K562 (cell line): ENCODE data around the gene SRCAP. TPM values are rescaled to one million over a fixed set of nuclear protein-coding genes. Genes with fewer than 3 reads are reported as not detected.

Experiments
- CHD2 ChIP-seq: IDR thresholded peaks from 2 replicates; pipeline ENCODE4 v1.6.1; 2011; ENCODE audit warnings: low read depth, low read length
- HDAC1 ChIP-seq, 2 experiments: fragments of 450-650 bp; IDR thresholded peaks; 2 replicates each; pipeline ENCODE4 v1.6.1; 2016 to 2017; ENCODE audit warnings: inconsistent platforms in 1 of 2, mild to moderate bottlenecking in 1 of 2, moderate library complexity in 1 of 2
- HMGN3 ChIP-seq: IDR thresholded peaks from 2 replicates; pipeline ENCODE4 v1.6.1; 2011; ENCODE audit warnings: borderline replicate concordance, low read depth, mild to moderate bottlenecking, mixed read lengths, low read length; ENCODE audit not compliant: insufficient read length; ENCODE audit errors: extremely low read depth
- L3MBTL2 ChIP-seq: fragments of 450-650 bp; IDR thresholded peaks from 2 replicates; pipeline ENCODE4 v1.6.1; 2016; ENCODE audit warnings: mild to moderate bottlenecking, moderate library complexity
- NR3C1 ChIP-seq: sonication (generic); formaldehyde crosslinking; IDR thresholded peaks from 2 replicates; pipeline ENCODE4 v1.8.1; 2022; ENCODE audit warnings: missing genetic modification reagents
- NRF1 ChIP-seq, 2 experiments: fragments of 450-650 bp; IDR thresholded peaks in 1 of 2; conservative IDR thresholded peaks in 1 of 2; 2 replicates each; pipeline ENCODE4 v1.6.1; 2014; ENCODE audit warnings: mild to moderate bottlenecking in 2 of 2
- POLR2G ChIP-seq: fragments of 200-400 bp; formaldehyde crosslinking; IDR thresholded peaks from 2 replicates; pipeline ENCODE4 v1.6.1; 2017; ENCODE audit warnings: low read depth, mild to moderate bottlenecking, antibody characterized with exemption, low read length, moderate library complexity
- RB1 ChIP-seq: fragments of 450-650 bp; IDR thresholded peaks from 2 replicates; pipeline ENCODE4 v1.6.1; 2017; ENCODE audit warnings: low read depth, mild to moderate bottlenecking
- RBBP5 ChIP-seq: fragments of 200-600 bp; sonication (generic); IDR thresholded peaks from 2 replicates; pipeline ENCODE4 v1.6.1; 2012; ENCODE audit warnings: borderline replicate concordance, mild to moderate bottlenecking, low read length, control low read depth, inconsistent platforms; ENCODE audit not compliant: insufficient read depth, poor library complexity, severe bottlenecking
- SIN3A ChIP-seq, 2 experiments: fragments of 150-350 bp in 1 of 2; IDR thresholded peaks; 2 replicates each; pipeline ENCODE4 v1.6.1; 2011 to 2016; ENCODE audit warnings: borderline replicate concordance in 2 of 2, low read depth in 2 of 2, low read length in 2 of 2, mild to moderate bottlenecking in 2 of 2, moderate library complexity in 2 of 2; ENCODE audit not compliant: control insufficient read depth in 1 of 2
- UBTF ChIP-seq, 2 experiments: IDR thresholded peaks; 2 replicates each; pipeline ENCODE4 v1.6.1; 2012; ENCODE audit warnings: improper control_type of control experiment in 2 of 2, low read depth in 2 of 2, low read length in 2 of 2, borderline replicate concordance in 1 of 2
- ZFP1 ChIP-seq: fragments of 450-650 bp; formaldehyde crosslinking; IDR thresholded peaks from 2 replicates; pipeline ENCODE4 v1.4.0; 2020; ENCODE audit warnings: mild to moderate bottlenecking, mixed read lengths
- ZFX ChIP-seq: sonication (generic); formaldehyde crosslinking; IDR thresholded peaks from 2 replicates; pipeline ENCODE4 v1.8.0; 2022; ENCODE audit warnings: mild to moderate bottlenecking, missing genetic modification reagents, moderate library complexity
- ZSCAN32 ChIP-seq: fragments of 450-650 bp; formaldehyde crosslinking; IDR thresholded peaks from 2 replicates; pipeline ENCODE4 v1.4.0; 2020; ENCODE audit warnings: mild to moderate bottlenecking, moderate library complexity
- polyA plus RNA-seq, 8 experiments: library from polyadenylated mRNA; depleted of rRNA in 4 of 8; stranded (reverse) in 5 of 8; unstranded in 3 of 8; fragments of >200 nt; fragmentation: Nextera tagmentation in 2 of 8; fragmentation: Illumina TruSeq in 1 of 8; extraction: Ambion mirVana in 2 of 8; extraction: Trizol in 1 of 8; gene quantifications; 2 replicates each; pipeline versions ENCODE4 v1.2.1 to v1.2.3, GENCODE V29; 2011 to 2014; ENCODE audit warnings: inconsistent platforms in 1 of 8, missing spikeins in 1 of 8
- total RNA-seq, 7 experiments: library from RNA; depleted of rRNA in 6 of 7; stranded (reverse); fragments of >200 nt in 6 of 7; fragmentation: Illumina TruSeq in 2 of 7; extraction: Trizol in 2 of 7; gene quantifications; 2 replicates each; pipeline versions ENCODE4 v1.2.1 to v1.2.3, GENCODE V29; 2011 to 2021; ENCODE audit warnings: low replicate concordance in 1 of 7
- TF ChIP-seq, protein P1 (sequence below): fragments of 450-650 bp; conservative IDR thresholded peaks from 2 replicates; pipeline ENCODE4 v1.6.1; 2016; ENCODE audit warnings: missing genetic modification characterization, low read depth, mild to moderate bottlenecking, control low read depth, missing compliant biosample characterization
- TF ChIP-seq, protein P2 (sequence below), 2 experiments: IDR thresholded peaks; 2 replicates each; pipeline ENCODE4 v1.6.1; 2011; ENCODE audit warnings: borderline replicate concordance in 1 of 2, control low read depth in 1 of 2, low read depth in 1 of 2, low read length in 1 of 2, mild to moderate bottlenecking in 1 of 2, mixed read lengths in 1 of 2, moderate library complexity in 1 of 2; ENCODE audit not compliant: insufficient read depth in 1 of 2, insufficient read length in 1 of 2, poor library complexity in 1 of 2, severe bottlenecking in 1 of 2; ENCODE audit errors: extremely low read depth in 1 of 2

The SRCAP gene
- total and polyA plus RNA-seq, 9 of the 15 experiments (the other 6 are each of a cell fraction or from before 2014, with no cell fraction given): 0.21 to 62.6 (median 5.8) TPM

DNA sequence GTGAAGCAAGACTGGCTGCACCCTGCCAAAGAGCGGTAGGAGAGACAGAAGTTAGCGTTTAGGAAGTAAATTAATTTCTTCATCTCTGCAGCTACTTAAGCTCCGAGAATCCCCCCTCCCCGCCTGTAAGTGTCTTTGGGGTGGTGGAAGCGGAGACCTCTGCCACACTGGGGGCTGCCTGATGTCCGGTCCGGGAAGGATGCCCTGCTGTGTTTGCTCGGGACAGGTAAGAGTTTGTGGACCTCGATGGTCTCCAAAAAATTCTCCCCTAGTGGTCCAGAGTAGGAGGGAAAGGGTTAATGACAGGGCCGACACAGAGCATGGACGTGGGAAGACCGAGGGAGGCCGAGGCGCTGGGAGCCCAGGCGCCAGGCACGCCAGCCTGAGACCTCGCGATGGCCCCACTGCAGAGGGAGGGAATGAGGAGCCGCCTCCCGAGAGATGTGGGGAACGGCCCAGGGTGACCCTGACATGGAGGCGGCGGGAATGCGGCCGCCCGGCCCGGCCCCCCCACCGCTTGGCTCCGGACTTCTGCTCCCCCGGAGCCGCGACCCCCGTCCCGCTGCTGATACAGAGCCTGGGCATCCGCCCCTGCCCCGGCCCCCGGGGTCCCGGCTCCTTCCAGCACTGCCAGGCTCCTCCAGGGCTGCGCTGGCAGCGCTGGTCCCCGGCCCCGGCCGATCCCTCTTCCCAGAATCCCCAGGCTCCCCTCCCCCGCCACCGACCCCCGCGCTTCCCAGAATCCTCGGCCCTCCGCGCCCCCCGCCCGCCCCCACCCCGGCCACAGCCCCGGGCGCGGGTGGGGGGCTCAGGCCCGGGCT lies 87.4 kb downstream of the SRCAP start (continued):
- TF ChIP-seq UBTF (IDR thresholded peaks at IDR 0.05; ENCODE audit: borderline replicate concordance in 1 of 2, low read depth in 2 of 2, low read length in 2 of 2): 0 out of 4 replicates have a peak, but pooled peaks of 1 of the 2 experiments have one; percentile 21
- peak; percentile 57 for TF ChIP-seq RBBP5
- 0 out of 4 replicates have a peak, but pooled peaks of 1 of the 2 experiments have one; percentile 30 for TF ChIP-seq HDAC1 (IDR thresholded peaks at IDR 0.05)
- peak; percentile 50 for TF ChIP-seq ZFX (CRISPR knock-in tag)
- TF ChIP-seq RB1: 0 out of 2 replicates have a peak, but pooled peaks have one; percentile 13
- peak; percentile 17 to 20; a peak in 1 of 4 replicates for TF ChIP-seq NRF1 (conservative IDR thresholded peaks at IDR 0.05 in 1 of 2, IDR thresholded peaks at IDR 0.05 in 1 of 2)
- TF ChIP-seq NR3C1 (CRISPR knock-in tag): no peak
- peak; percentile 24; the same call in 1 of the 2 replicates for TF ChIP-seq L3MBTL2
- no peak for TF ChIP-seq ZFP1 (CRISPR knock-in tag)
- TF ChIP-seq, protein P1, sequence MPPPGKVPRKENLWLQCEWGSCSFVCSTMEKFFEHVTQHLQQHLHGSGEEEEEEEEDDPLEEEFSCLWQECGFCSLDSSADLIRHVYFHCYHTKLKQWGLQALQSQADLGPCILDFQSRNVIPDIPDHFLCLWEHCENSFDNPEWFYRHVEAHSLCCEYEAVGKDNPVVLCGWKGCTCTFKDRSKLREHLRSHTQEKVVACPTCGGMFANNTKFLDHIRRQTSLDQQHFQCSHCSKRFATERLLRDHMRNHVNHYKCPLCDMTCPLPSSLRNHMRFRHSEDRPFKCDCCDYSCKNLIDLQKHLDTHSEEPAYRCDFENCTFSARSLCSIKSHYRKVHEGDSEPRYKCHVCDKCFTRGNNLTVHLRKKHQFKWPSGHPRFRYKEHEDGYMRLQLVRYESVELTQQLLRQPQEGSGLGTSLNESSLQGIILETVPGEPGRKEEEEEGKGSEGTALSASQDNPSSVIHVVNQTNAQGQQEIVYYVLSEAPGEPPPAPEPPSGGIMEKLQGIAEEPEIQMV (tag): no peak
- TF ChIP-seq, protein P2, sequence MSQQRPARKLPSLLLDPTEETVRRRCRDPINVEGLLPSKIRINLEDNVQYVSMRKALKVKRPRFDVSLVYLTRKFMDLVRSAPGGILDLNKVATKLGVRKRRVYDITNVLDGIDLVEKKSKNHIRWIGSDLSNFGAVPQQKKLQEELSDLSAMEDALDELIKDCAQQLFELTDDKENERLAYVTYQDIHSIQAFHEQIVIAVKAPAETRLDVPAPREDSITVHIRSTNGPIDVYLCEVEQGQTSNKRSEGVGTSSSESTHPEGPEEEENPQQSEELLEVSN (IDR thresholded peaks at IDR 0.05; ENCODE audit: borderline replicate concordance in 1 of 2, extremely low read depth in 1 of 2, insufficient read depth in 1 of 2, insufficient read length in 1 of 2, low read depth in 1 of 2, low read length in 1 of 2, poor library complexity in 1 of 2, severe bottlenecking in 1 of 2): peak; percentile 47 to 71
- peak; percentile 33 for TF ChIP-seq HMGN3
- TF ChIP-seq ZSCAN32 (CRISPR knock-in tag): no peak
- peak in 1 of 2 experiments; percentile 41; a peak in 1 of 4 replicates for TF ChIP-seq SIN3A (IDR thresholded peaks at IDR 0.05; ENCODE audit: borderline replicate concordance in 2 of 2, control insufficient read depth in 1 of 2, low read depth in 2 of 2, low read length in 2 of 2)
- TF ChIP-seq CHD2: peak; percentile 84
- TF ChIP-seq POLR2G: peak; percentile 61; the same call in 1 of the 2 replicates
- TF ChIP-seq, all 486 proteins: peak for 18
